Kidney epithelial cell (primary cell): ENCODE measurements around the gene KDM2B. TPM values are rescaled to one million over a fixed set of nuclear protein-coding genes. Genes with fewer than 3 reads are reported as not detected.
A peak's percentile ranks its signal among the peaks of the same experiment; 100 is the strongest.

ENCODE experiments used
- DNase-seq: peaks from one replicate; pipeline ENCODE4 v3.0.0-alpha.2; 2010; ENCODE audit warnings: low read depth
- H3K27me3 ChIP-seq: 2 replicates; pipeline ENCODE4 v1.6.0; 2011; ENCODE audit warnings: low read length; ENCODE audit not compliant: control insufficient read depth, insufficient read depth
- H3K36me3 ChIP-seq: 2 replicates; pipeline ENCODE4 v1.5.1; 2011; ENCODE audit warnings: low read length; ENCODE audit not compliant: control insufficient read depth, insufficient read depth
- H3K4me3 ChIP-seq: 2 replicates; pipeline ENCODE4 v1.5.1; 2011; ENCODE audit warnings: low read depth, mild to moderate bottlenecking, control low read depth, low read length
- CTCF ChIP-seq: IDR thresholded peaks from 2 replicates; pipeline ENCODE4 v1.5.1; 2011; ENCODE audit warnings: mild to moderate bottlenecking, moderate library complexity, low read length, control low read depth, inconsistent platforms; ENCODE audit not compliant: insufficient read depth, poor library complexity, severe bottlenecking
- total RNA-seq: library from RNA; depleted of rRNA; stranded (reverse); fragments of >200 nt; gene quantifications from 2 replicates; pipeline ENCODE4 v1.2.3, GENCODE V29; 2015

Gene KDM2B
- total RNA-seq, 1 donor from 2014 or later: 34.7 TPM

- no peaks in the 10 kb centered on the region for H3K36me3 ChIP-seq
- no peak for DNase-seq
- H3K4me3 ChIP-seq: no peak overlapping the region
- no peaks in the 10 kb centered on the region for H3K27me3 ChIP-seq
- no peak for TF ChIP-seq CTCF
Measured at GRCh38 chr12:121545480-121545879, 35.3 kb downstream of the KDM2B start.

GRCh38 chr12:121543786-121544185 lies 37.0 kb downstream of the KDM2B start:
- H3K4me3 ChIP-seq: no peak overlapping the region
- no peak for TF ChIP-seq CTCF
- DNase-seq: no peak
- no peaks in the 10 kb centered on the region for H3K36me3 ChIP-seq
- no peaks in the 10 kb centered on the region for H3K27me3 ChIP-seq

- DNase-seq: no peak
- no peak overlapping the region for H3K4me3 ChIP-seq
- TF ChIP-seq CTCF: no peak
- no peaks in the 10 kb centered on the region for H3K36me3 ChIP-seq
- peaks cover 2% of the 10 kb centered on the region for H3K27me3 ChIP-seq
Measured at GRCh38 chr12:121539908-121540307, 40.9 kb downstream of the KDM2B start.

GRCh38 chr12:121538699-121539061 lies 42.1 kb downstream of the KDM2B start:
- Histone ChIP-seq H3K4me3 (no peak overlapping the region), H3K27me3 (peaks cover 2% of the 10 kb centered on the region), H3K36me3 (no peaks in the 10 kb centered on the region)
- DNase-seq: no peak
- TF ChIP-seq CTCF: no peak

DNA sequence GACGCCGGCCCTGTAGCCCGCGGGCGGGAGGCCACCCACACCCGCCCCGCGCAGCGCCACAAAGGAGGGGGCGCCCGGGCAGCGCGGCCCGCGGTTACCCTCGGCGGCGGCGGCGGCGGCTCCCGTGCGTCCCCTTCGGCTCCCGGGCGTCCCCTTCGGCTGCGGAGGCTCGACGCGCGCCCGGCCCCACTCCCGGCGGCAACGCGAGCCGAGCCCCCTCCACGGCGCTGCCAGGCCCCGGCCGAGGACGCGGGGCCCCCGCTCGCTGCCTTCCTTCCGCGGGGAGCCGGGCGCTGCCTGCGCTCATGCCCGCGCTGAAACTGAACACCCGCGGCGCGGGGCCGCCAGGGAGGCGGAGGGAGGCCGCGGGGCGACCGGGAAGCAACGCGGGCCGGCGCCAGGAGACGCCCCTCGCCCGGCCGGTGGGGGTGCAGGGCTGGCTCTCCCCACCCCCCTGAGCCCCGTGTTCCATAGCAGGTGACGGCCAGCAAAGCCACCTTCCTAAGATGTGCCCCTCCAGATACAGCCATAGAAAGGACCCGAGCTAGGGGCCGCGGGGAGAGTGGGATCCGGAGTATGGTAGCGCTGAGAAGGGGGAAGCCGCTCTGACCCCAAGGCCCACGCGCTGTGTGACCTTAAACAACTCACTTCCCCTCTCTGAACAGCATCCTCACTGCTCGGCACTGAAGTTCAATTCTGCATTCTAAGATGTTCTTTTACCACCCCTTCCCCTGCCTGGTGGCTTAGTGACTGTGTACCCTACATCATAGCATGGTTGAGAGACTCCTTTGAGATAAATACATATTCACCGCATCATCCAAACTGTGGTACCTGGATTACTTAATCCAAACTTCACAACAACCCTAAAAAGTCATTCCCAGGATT lies 42.8 kb downstream of the KDM2B start:
- peak overlapping the region; percentile 42 for H3K4me3 ChIP-seq
- DNase-seq: no peak
- peaks cover 2% of the 10 kb centered on the region for H3K27me3 ChIP-seq
- no peaks in the 10 kb centered on the region for H3K36me3 ChIP-seq
- TF ChIP-seq CTCF: no peak
